OCI-LY7 (cell line): ENCODE data around the gene REC114. TPM values are rescaled to one million over a fixed set of nuclear protein-coding genes. Genes with fewer than 3 reads are reported as not detected.
"Not testable (repeated sequence)": the region's sequence is repeated elsewhere in the genome, so short reads cannot be mapped to it uniquely, and the experiment has no call there.

ENCODE experiments used
- BruUV-seq: library from RNA; stranded (reverse); fragments of 400-500 nt; replicated peaks from 2 replicates; lab custom pipeline; 2021; lab: Mats Ljungman, UMichigan
- CTCF ChIA-PET: fragments of 300-600 bp; sonication (Branson Sonifier 250); formaldehyde crosslinking; loops from one replicate; lab custom pipeline; 2022; ENCODE audit warnings: antibody characterized with exemption; ENCODE audit not compliant: unreplicated experiment; lab: Charles Lee
- POLR2A ChIA-PET: fragments of 300-600 bp; sonication (Branson Sonifier 250); formaldehyde crosslinking; loops from one replicate; lab custom pipeline; 2022; ENCODE audit warnings: antibody characterized with exemption; lab: Charles Lee
- DNase-seq: peaks from one replicate; pipeline ENCODE4 v3.0.0-alpha.2; 2015; ENCODE audit warnings: low spot score
- H2AFZ ChIP-seq: fragments of 200-600 bp; sonication (generic), shearing (Covaris generic); 2 replicates; pipeline ENCODE4 v1.6.1; 2014; ENCODE audit warnings: mild to moderate bottlenecking, antibody characterized with exemption, low read length, moderate library complexity
- H3K27ac ChIP-seq: fragments of 200-600 bp; sonication (generic); 2 replicates; pipeline ENCODE4 v1.5.1; 2014; ENCODE audit warnings: mixed run types, low read depth, mild to moderate bottlenecking, moderate library complexity, low read length, inconsistent platforms; ENCODE audit not compliant: poor library complexity, severe bottlenecking
- H3K36me3 ChIP-seq: fragments of 200-600 bp; sonication (generic); 2 replicates; pipeline ENCODE4 v1.6.1; 2014; ENCODE audit warnings: mild to moderate bottlenecking, antibody characterized with exemption, low read length, moderate library complexity, mixed read lengths; ENCODE audit not compliant: insufficient read depth
- H3K4me1 ChIP-seq: fragments of 200-600 bp; sonication (generic); 2 replicates; pipeline ENCODE4 v1.5.1; 2014; ENCODE audit warnings: mild to moderate bottlenecking, low read length; ENCODE audit not compliant: insufficient read depth, poor library complexity, severe bottlenecking
- H3K4me2 ChIP-seq: fragments of 200-600 bp; sonication (generic); 2 replicates; pipeline ENCODE4 v1.6.1; 2014; ENCODE audit warnings: mild to moderate bottlenecking, low read length
- H3K4me3 ChIP-seq: fragments of 200-600 bp; sonication (generic); 2 replicates; pipeline ENCODE4 v1.5.1; 2014; ENCODE audit warnings: mild to moderate bottlenecking, low read depth, low read length; ENCODE audit not compliant: poor library complexity, severe bottlenecking
- H3K79me2 ChIP-seq: fragments of 200-600 bp; sonication (generic); 2 replicates; pipeline ENCODE4 v1.6.1; 2016; ENCODE audit warnings: low read depth, mild to moderate bottlenecking, low read length, moderate library complexity, mixed read lengths; ENCODE audit not compliant: insufficient read depth
- H3K9me2 ChIP-seq: fragments of 200-600 bp; sonication (generic); 2 replicates; pipeline ENCODE4 v1.6.1; 2016; ENCODE audit warnings: mild to moderate bottlenecking, low read length, mixed read lengths; ENCODE audit not compliant: insufficient read depth
- H3K9me3 ChIP-seq: fragments of 200-600 bp; sonication (generic); 2 replicates; pipeline ENCODE4 v1.6.1; 2014; ENCODE audit warnings: mild to moderate bottlenecking, mixed run types, low read length, mixed read lengths
- H4K20me1 ChIP-seq: fragments of 200-600 bp; sonication (generic); 2 replicates; pipeline ENCODE4 v1.6.1; 2014; ENCODE audit warnings: mild to moderate bottlenecking, antibody characterized with exemption, low read length, moderate library complexity, mixed read lengths; ENCODE audit not compliant: insufficient read depth
- CTCF ChIP-seq: fragments of 200-600 bp; sonication (generic); conservative IDR thresholded peaks from 2 replicates; pipeline ENCODE4 v1.5.1; 2014; ENCODE audit warnings: mild to moderate bottlenecking, antibody characterized with exemption, low read length, moderate library complexity, mixed read lengths
- EZH2phosphoT487 ChIP-seq: fragments of 200-600 bp; sonication (generic); IDR thresholded peaks from 2 replicates; pipeline ENCODE4 v1.6.1; 2018; ENCODE audit warnings: low read depth, borderline replicate concordance, mild to moderate bottlenecking, mixed run types, antibody characterized with exemption, low read length, moderate library complexity, mixed read lengths
- intact Hi-C: fragments of 100-400 bp; cut with micrococcal nuclease; formaldehyde crosslinking; loops from one replicate; pipeline ENCODE4 v1.10.0; 2022; ENCODE audit not compliant: unreplicated experiment
- total RNA-seq, 2 experiments: library from RNA; depleted of rRNA in 1 of 2; stranded (reverse); fragments of >200 nt in 1 of 2; shearing (Covaris generic) in 1 of 2; gene quantifications; 2 replicates each; pipeline ENCODE4 v1.2.3, GENCODE V29; 2014 to 2022

Gene REC114
- total RNA-seq, 2 experiments from 2014 or later, result not detected

- Histone ChIP-seq H2AFZ (no peak overlapping the region), H3K9me2 (no peaks in the 10 kb centered on the region), H3K4me1 (no peaks in the 10 kb centered on the region), H3K27ac (no peak overlapping the region), H4K20me1 (no peaks in the 10 kb centered on the region), H3K36me3 (no peaks in the 10 kb centered on the region), H3K4me3 (no peak overlapping the region), H3K9me3 (no peaks in the 10 kb centered on the region), H3K4me2 (no peak overlapping the region), H3K79me2 (no peaks in the 10 kb centered on the region)
- POLR2A ChIA-PET, result interaction anchor here (0.7 kb wide), 2 partner anchors 16 to 92 kb away, joined by 6 to 10 read pairs; no protein-coding TSS in a partner anchor
- DNase-seq, result no peak
- no peak for TF ChIP-seq EZH2phosphoT487
- no peak for TF ChIP-seq CTCF
- intact Hi-C loops, result no loop called here
- BruUV-seq, result no TSS peak
- CTCF ChIA-PET, result no interaction called here
Observed at GRCh38 chr15:73395671-73396070, 47.3 kb upstream of the REC114 start.

GRCh38 chr15:73397461-73397860 is 45.5 kb upstream of the REC114 start:
- intact Hi-C loops, result no loop called here
- TF ChIP-seq EZH2phosphoT487 (no peak), CTCF (no peak)
- no peaks in the 10 kb centered on the region for H4K20me1 ChIP-seq
- H3K4me3 ChIP-seq, result no peak overlapping the region
- no peaks in the 10 kb centered on the region for H3K4me1 ChIP-seq
- ChIA-PET CTCF (no interaction called here), POLR2A (no interaction called here)
- no peaks in the 10 kb centered on the region for H3K9me2 ChIP-seq
- H3K9me3 ChIP-seq, result no peaks in the 10 kb centered on the region
- no peak overlapping the region for H2AFZ ChIP-seq
- no TSS peak for BruUV-seq
- H3K36me3 ChIP-seq, result no peaks in the 10 kb centered on the region
- no peak for DNase-seq
- H3K27ac ChIP-seq, result no peak overlapping the region
- no peaks in the 10 kb centered on the region for H3K79me2 ChIP-seq
- no peak overlapping the region for H3K4me2 ChIP-seq

GRCh38 chr15:73398861-73399260 is 44.1 kb upstream of the REC114 start:
- no peaks in the 10 kb centered on the region for H3K4me1 ChIP-seq
- no peaks in the 10 kb centered on the region for H3K36me3 ChIP-seq
- no peak for TF ChIP-seq CTCF
- no peak for TF ChIP-seq EZH2phosphoT487
- no peaks in the 10 kb centered on the region for H4K20me1 ChIP-seq
- no peak overlapping the region for H2AFZ ChIP-seq
- BruUV-seq, result no TSS peak
- H3K9me3 ChIP-seq, result no peaks in the 10 kb centered on the region
- no peaks in the 10 kb centered on the region for H3K9me2 ChIP-seq
- DNase-seq, result no peak
- H3K27ac ChIP-seq, result no peak overlapping the region
- ChIA-PET CTCF (no interaction called here), POLR2A (no interaction called here)
- H3K79me2 ChIP-seq, result no peaks in the 10 kb centered on the region
- intact Hi-C loops, result no loop called here
- no peak overlapping the region for H3K4me3 ChIP-seq
- no peak overlapping the region for H3K4me2 ChIP-seq

- H3K4me2 ChIP-seq, BruUV-seq, CTCF ChIA-PET, DNase-seq, H3K4me3 ChIP-seq, H3K27ac ChIP-seq, H3K36me3 ChIP-seq, POLR2A ChIA-PET, H2AFZ ChIP-seq, H3K79me2 ChIP-seq, intact Hi-C loops, H3K4me1 ChIP-seq, H3K9me2 ChIP-seq, H4K20me1 ChIP-seq, H3K9me3 ChIP-seq: not testable (repeated sequence)
Observed at GRCh38 chr15:73400222-73400621, 42.7 kb upstream of the REC114 start.
